ENCODE results near the gene LRRC49.

LRRC49 gene

GRCh38 chr15:71096676-71097075 is 204.1 kb downstream of the LRRC49 start:
- DNase-seq (ENCODE audit: low read depth), result peak; percentile 84
- TF ChIP-seq CTCF (IDR thresholded peaks at IDR 0.05; ENCODE audit: insufficient read depth, low read depth, low read length, missing control alignments), result no peak
- no peak overlapping the region for H3K4me3 ChIP-seq (ENCODE audit: low read length)

GRCh38 chr15:71097890-71098289 is 205.3 kb downstream of the LRRC49 start:
- DNase-seq (ENCODE audit: low read depth), result no peak
- TF ChIP-seq CTCF (IDR thresholded peaks at IDR 0.05; ENCODE audit: insufficient read depth, low read depth, low read length, missing control alignments), result no peak
- no peak overlapping the region for H3K4me3 ChIP-seq (ENCODE audit: low read length)

GRCh38 chr15:71098920-71099319 is 206.3 kb downstream of the LRRC49 start:
- no peak for TF ChIP-seq CTCF (IDR thresholded peaks at IDR 0.05; ENCODE audit: insufficient read depth, low read depth, low read length, missing control alignments)

More at GRCh38 chr15:71098920-71099319, 206.3 kb downstream of the LRRC49 start:
- DNase-seq (ENCODE audit: low read depth), result no peak
- H3K4me3 ChIP-seq (ENCODE audit: low read length), result no peak overlapping the region

Data from epithelial cell of esophagus (primary cell).